HCT116 (cell line): ENCODE measurements around the gene CA12.

ENCODE experiments used
- EZH2 ChIP-seq: fragments of 200-600 bp; sonication (generic); IDR thresholded peaks from 2 replicates; pipeline ENCODE4 v1.6.1; 2017; ENCODE audit warnings: antibody characterized with exemption, mixed run types
- RAD21 ChIP-seq: IDR thresholded peaks from 2 replicates; pipeline ENCODE4 v1.6.1; 2012; ENCODE audit warnings: low read depth, mild to moderate bottlenecking
- TF ChIP-seq, protein P1 (sequence below), 3 experiments: fragments of 200-600 bp in 1 of 3; sonication (generic) in 1 of 3; IDR thresholded peaks in 2 of 3; conservative IDR thresholded peaks in 1 of 3; 2 replicates each; pipeline ENCODE4 v1.5.1; 2012 to 2017; ENCODE audit warnings: low read depth in 2 of 3, low read length in 2 of 3, antibody characterized with exemption in 1 of 3, borderline replicate concordance in 1 of 3, control low read depth in 1 of 3, mild to moderate bottlenecking in 1 of 3, mixed read lengths in 1 of 3, mixed run types in 1 of 3, moderate library complexity in 1 of 3; ENCODE audit not compliant: insufficient read depth in 1 of 3

DNA sequence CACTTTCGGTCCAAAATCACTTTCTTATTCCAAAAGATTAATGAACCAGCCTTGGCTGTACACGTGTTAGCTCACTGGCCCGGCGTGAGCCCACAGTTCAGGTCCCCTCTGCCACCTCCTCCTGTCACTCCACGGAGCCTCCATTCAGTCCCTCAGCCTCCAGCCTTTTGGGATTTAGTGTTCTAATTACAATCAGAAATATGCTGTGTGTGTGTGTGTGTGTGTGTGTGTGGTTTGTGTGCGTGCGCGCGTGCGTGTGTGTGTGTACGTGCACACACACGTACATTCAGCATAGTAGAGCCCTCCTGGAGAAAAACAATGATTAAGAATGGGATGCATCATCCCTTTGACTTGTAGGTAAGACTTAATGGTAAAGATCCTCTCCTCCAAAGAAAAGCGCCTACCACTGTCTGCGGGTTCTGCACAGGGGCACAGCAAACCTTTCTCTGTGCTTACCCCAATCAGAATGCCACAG, 801 bp downstream of the CA12 start:
- TF ChIP-seq, protein P1, sequence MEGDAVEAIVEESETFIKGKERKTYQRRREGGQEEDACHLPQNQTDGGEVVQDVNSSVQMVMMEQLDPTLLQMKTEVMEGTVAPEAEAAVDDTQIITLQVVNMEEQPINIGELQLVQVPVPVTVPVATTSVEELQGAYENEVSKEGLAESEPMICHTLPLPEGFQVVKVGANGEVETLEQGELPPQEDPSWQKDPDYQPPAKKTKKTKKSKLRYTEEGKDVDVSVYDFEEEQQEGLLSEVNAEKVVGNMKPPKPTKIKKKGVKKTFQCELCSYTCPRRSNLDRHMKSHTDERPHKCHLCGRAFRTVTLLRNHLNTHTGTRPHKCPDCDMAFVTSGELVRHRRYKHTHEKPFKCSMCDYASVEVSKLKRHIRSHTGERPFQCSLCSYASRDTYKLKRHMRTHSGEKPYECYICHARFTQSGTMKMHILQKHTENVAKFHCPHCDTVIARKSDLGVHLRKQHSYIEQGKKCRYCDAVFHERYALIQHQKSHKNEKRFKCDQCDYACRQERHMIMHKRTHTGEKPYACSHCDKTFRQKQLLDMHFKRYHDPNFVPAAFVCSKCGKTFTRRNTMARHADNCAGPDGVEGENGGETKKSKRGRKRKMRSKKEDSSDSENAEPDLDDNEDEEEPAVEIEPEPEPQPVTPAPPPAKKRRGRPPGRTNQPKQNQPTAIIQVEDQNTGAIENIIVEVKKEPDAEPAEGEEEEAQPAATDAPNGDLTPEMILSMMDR (IDR thresholded peaks at IDR 0.05 in 2 of 3, conservative IDR thresholded peaks at IDR 0.05 in 1 of 3; ENCODE audit: borderline replicate concordance in 1 of 3, insufficient read depth in 1 of 3, low read depth in 2 of 3, low read length in 2 of 3), result no peak
- TF ChIP-seq EZH2, result no peak
- no peak for TF ChIP-seq RAD21
